ENCODE results near the gene OPN1LW. TPM values are rescaled to one million over a fixed set of nuclear protein-coding genes. Genes with fewer than 3 reads are reported as not detected.

OPN1LW gene
- total RNA-seq, 1 experiment from 2014 or later = not detected

GRCh38 chrX:154123241-154124219, 20.5 kb upstream of the OPN1LW start:
- H3K9me3 ChIP-seq (ENCODE audit: control insufficient read depth, low read depth, low read length) = peaks cover 13% of the 10 kb centered on the region
- H3K23me2 ChIP-seq (ENCODE audit: insufficient read length, low read depth, low read length, poor library complexity, severe bottlenecking) = no peaks in the 10 kb centered on the region
- no peak overlapping the region for H2BK20ac ChIP-seq (ENCODE audit: low read depth, low read length, poor library complexity, severe bottlenecking)
- H2AFZ ChIP-seq (ENCODE audit: low read length) = no peak overlapping the region
- no peak overlapping the region for H3K27ac Mint-ChIP-seq
- H2BK12ac ChIP-seq (ENCODE audit: insufficient read length, low read depth, low read length) = no peak overlapping the region
- no peak overlapping the region for H3K23ac ChIP-seq (ENCODE audit: insufficient read length, low read depth, low read length)
- H2BK5ac ChIP-seq (ENCODE audit: insufficient read length, low read length) = no peak overlapping the region
- H3K36me3 Mint-ChIP-seq (ENCODE audit: insufficient read depth in 1 of 3, low read depth in 3 of 3) = peaks cover 0 to 5% (median 3%) of the 10 kb centered on the region in 3 experiments; a peak in 4 of 7 replicates
- DNase-seq = no peak
- H4K20me1 ChIP-seq (ENCODE audit: control insufficient read depth, insufficient read depth, insufficient read length) = no peaks in the 10 kb centered on the region
- H3K27me3 ChIP-seq (ENCODE audit: insufficient read depth, low read length) = no peaks in the 10 kb centered on the region
- H3K4me2 ChIP-seq (ENCODE audit: insufficient read depth, insufficient read length, low read length) = no peak overlapping the region
- H3K9me3 Mint-ChIP-seq = peaks cover 82 to 87% of the 10 kb centered on the region in 2 experiments
- no peak overlapping the region for H4K91ac ChIP-seq (ENCODE audit: insufficient read length, low read depth, low read length)
- no peak overlapping the region for H2BK15ac ChIP-seq (ENCODE audit: low read depth, low read length)
- no peak overlapping the region for H3K56ac ChIP-seq (ENCODE audit: insufficient read length, low read depth, low read length)
- H4K8ac ChIP-seq (replicated peaks; ENCODE audit: insufficient read length, low read depth, low read length) = no peak overlapping the region
- H3K79me1 ChIP-seq (ENCODE audit: insufficient read depth, low read depth, low read length, poor library complexity, severe bottlenecking) = no peaks in the 10 kb centered on the region
- H2AK5ac ChIP-seq (ENCODE audit: insufficient read length, low read length) = no peak overlapping the region
- H3K4me3 Mint-ChIP-seq = no peak overlapping the region
- no peak overlapping the region for H2BK120ac ChIP-seq (ENCODE audit: low read depth, low read length, poor library complexity, severe bottlenecking)
- no peak overlapping the region for H3T11ph ChIP-seq (ENCODE audit: low read length)
- H3K9ac ChIP-seq (ENCODE audit: extremely low read depth, insufficient read length, low read length) = no peak overlapping the region
- H3K27ac ChIP-seq (ENCODE audit: insufficient read length, low read depth, low read length) = no peak overlapping the region
- H3K79me2 ChIP-seq (ENCODE audit: insufficient read depth, low read length) = no peaks in the 10 kb centered on the region
- H3K4ac ChIP-seq (ENCODE audit: low read depth, low read length) = no peak overlapping the region
- no peak overlapping the region for H3K18ac ChIP-seq (ENCODE audit: insufficient read length, low read depth, low read length)
- no peak for TF ChIP-seq CTCF (conservative IDR thresholded peaks at IDR 0.05)
- no CpG with 5 or more reads among the region's 22 CpGs for WGBS (ENCODE audit: extremely low coverage, insufficient read length, low lambda C conversion rate)
- H3K4me1 Mint-ChIP-seq = peaks cover 0 to 3% of the 10 kb centered on the region in 2 experiments; a peak in 1 of 4 replicates
- H4K5ac ChIP-seq (ENCODE audit: insufficient read length, low read depth, low read length) = no peak overlapping the region
- no peak overlapping the region for H3K14ac ChIP-seq (ENCODE audit: insufficient read depth, low read length)
- H3K4me1 ChIP-seq (ENCODE audit: insufficient read depth, low read length) = no peaks in the 10 kb centered on the region
- H3K27me3 Mint-ChIP-seq (ENCODE audit: low read depth) = peaks cover 6% of the 10 kb centered on the region
